Karpas-422 (cell line): ENCODE results near the gene CTIF. TPM values are rescaled to one million over a fixed set of nuclear protein-coding genes. Genes with fewer than 3 reads are reported as not detected.
A peak's percentile ranks its signal among the peaks of the same experiment; 100 is the strongest.

ENCODE experiments used
- DNase-seq: peaks from one replicate; pipeline ENCODE4 v3.0.0-alpha.2; 2015
- H2AFZ ChIP-seq: fragments of 200-600 bp; sonication (generic); 2 replicates; pipeline ENCODE4 v1.6.1; 2014; ENCODE audit warnings: antibody characterized with exemption, low read length, mixed read lengths
- H3K27ac ChIP-seq: fragments of 200-600 bp; sonication (generic); 2 replicates; pipeline ENCODE4 v1.5.1; 2014; ENCODE audit warnings: mild to moderate bottlenecking, low read length, moderate library complexity
- H3K27me3 ChIP-seq: fragments of 200-600 bp; sonication (generic); 2 replicates; pipeline ENCODE4 v1.6.1; 2014; ENCODE audit warnings: low read length, mixed read lengths
- H3K36me3 ChIP-seq: fragments of 200-600 bp; sonication (generic); 2 replicates; pipeline ENCODE4 v1.6.1; 2014; ENCODE audit warnings: low read length, mixed read lengths; ENCODE audit not compliant: insufficient read depth
- H3K4me1 ChIP-seq: fragments of 200-600 bp; sonication (generic); 2 replicates; pipeline ENCODE4 v1.6.1; 2014; ENCODE audit warnings: mild to moderate bottlenecking, low read length, mixed read lengths
- H3K4me2 ChIP-seq: fragments of 200-600 bp; sonication (generic); 2 replicates; pipeline ENCODE4 v1.6.1; 2014; ENCODE audit warnings: low read length, low read depth, mild to moderate bottlenecking; ENCODE audit not compliant: poor library complexity, severe bottlenecking
- H3K4me3 ChIP-seq: fragments of 200-600 bp; sonication (generic); 2 replicates; pipeline ENCODE4 v1.5.1; 2014; ENCODE audit warnings: mild to moderate bottlenecking, antibody characterized with exemption, low read length, mixed read lengths
- H3K79me2 ChIP-seq: fragments of 200-600 bp; sonication (generic); 2 replicates; pipeline ENCODE4 v1.6.1; 2014; ENCODE audit warnings: mild to moderate bottlenecking, low read length, mixed read lengths
- H3K9ac ChIP-seq: fragments of 200-600 bp; sonication (generic); 2 replicates; pipeline ENCODE4 v1.6.0; 2014; ENCODE audit warnings: low read length
- H3K9me2 ChIP-seq: fragments of 200-600 bp; sonication (generic), shearing (Covaris generic); replicated peaks from 2 replicates; pipeline ENCODE4 v1.6.0; 2014; ENCODE audit warnings: mild to moderate bottlenecking, low read length, moderate library complexity; ENCODE audit not compliant: insufficient read depth
- H3K9me3 ChIP-seq: fragments of 300-700, 200-600 bp; sonication (generic); 2 replicates; pipeline ENCODE4 v1.6.1; 2014; ENCODE audit warnings: low read length, mixed read lengths
- H4K20me1 ChIP-seq: fragments of 200-600 bp; sonication (generic); 2 replicates; pipeline ENCODE4 v1.6.1; 2014; ENCODE audit warnings: mild to moderate bottlenecking, antibody characterized with exemption, low read length, low read depth; ENCODE audit not compliant: insufficient read depth
- total RNA-seq: library from RNA; depleted of rRNA; stranded (reverse); fragments of >200 nt; shearing (Covaris generic); gene quantifications from 2 replicates; pipeline ENCODE4 v1.2.3, GENCODE V29; 2014; ENCODE audit warnings: low replicate concordance

The CTIF gene
- total RNA-seq, 1 experiment from 2014 or later = 0.60 TPM

DNA sequence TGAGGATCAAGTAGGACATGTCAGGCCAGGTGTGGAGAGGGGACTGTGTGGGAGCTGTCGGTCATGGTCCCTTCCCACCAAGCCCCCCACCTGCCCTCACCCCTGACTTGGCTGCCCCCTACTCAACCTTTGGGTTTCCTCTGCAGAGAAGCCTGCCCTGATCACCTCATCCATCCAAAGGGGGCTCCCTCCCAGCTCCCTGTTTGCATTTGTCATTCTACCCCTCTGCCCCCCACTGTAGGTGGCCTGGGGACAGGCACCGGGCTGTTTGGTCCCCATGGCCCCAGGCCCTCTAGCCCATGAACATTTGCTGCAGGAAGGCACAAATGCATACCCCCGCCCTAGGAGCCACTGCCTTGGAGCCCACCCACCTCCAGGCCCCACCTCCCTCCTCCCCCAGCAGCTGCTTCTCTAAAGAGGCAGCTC lies 296.9 kb downstream of the CTIF start:
- Histone ChIP-seq H3K4me2 (no peak overlapping the region), H4K20me1 (peaks cover 12% of the 10 kb centered on the region; the same call in 1 of the 2 replicates), H3K27ac (no peak overlapping the region), H3K4me3 (no peak overlapping the region), H3K9me3 (no peaks in the 10 kb centered on the region), H3K9ac (no peak overlapping the region), H3K4me1 (peaks cover 49% of the 10 kb centered on the region), H2AFZ (no peak overlapping the region), H3K9me2 (no peaks in the 10 kb centered on the region), H3K79me2 (no peaks in the 10 kb centered on the region), H3K27me3 (no peaks in the 10 kb centered on the region; the same call in 1 of the 2 replicates), H3K36me3 (no peaks in the 10 kb centered on the region)
- no peak for DNase-seq

DNA sequence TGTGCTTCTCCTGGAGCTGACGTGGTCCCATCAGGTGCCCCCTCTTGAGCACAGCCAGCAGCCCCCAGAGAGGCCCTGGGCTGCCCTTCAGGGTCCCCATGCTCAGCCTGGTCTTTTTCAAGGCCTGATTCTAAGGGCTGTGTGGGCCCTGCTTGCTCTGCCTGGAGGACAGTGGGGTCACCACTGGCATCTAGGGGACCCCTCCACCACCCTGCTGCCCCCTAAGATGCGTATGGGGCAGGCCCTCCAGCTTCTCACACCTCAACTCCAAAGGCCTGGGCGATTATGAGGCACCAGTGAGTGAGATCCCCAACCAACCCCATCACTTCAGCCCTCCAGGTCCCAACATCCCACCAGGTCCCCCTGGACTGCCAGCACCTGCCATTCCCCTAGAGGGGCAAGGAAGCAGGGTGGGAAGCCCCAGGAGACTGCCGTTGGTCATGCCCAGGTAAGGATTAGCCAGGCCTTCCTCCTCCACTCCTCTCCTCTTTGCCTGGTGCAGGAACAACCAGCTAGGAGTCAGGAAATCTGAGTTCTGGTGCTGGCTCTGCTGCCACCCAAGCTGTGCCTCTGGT lies 297.5 kb downstream of the CTIF start:
- H3K9me2 ChIP-seq = no peaks in the 10 kb centered on the region
- H3K4me3 ChIP-seq = no peak overlapping the region
- H2AFZ ChIP-seq = no peak overlapping the region
- peaks cover 12% of the 10 kb centered on the region; the same call in 1 of the 2 replicates for H4K20me1 ChIP-seq
- H3K9me3 ChIP-seq = no peaks in the 10 kb centered on the region
- H3K36me3 ChIP-seq = no peaks in the 10 kb centered on the region
- no peak overlapping the region for H3K4me2 ChIP-seq
- H3K9ac ChIP-seq = no peak overlapping the region
- no peaks in the 10 kb centered on the region for H3K79me2 ChIP-seq
- peaks cover 49% of the 10 kb centered on the region for H3K4me1 ChIP-seq
- DNase-seq = no peak
- no peaks in the 10 kb centered on the region; the same call in 1 of the 2 replicates for H3K27me3 ChIP-seq
- H3K27ac ChIP-seq = no peak overlapping the region

DNA sequence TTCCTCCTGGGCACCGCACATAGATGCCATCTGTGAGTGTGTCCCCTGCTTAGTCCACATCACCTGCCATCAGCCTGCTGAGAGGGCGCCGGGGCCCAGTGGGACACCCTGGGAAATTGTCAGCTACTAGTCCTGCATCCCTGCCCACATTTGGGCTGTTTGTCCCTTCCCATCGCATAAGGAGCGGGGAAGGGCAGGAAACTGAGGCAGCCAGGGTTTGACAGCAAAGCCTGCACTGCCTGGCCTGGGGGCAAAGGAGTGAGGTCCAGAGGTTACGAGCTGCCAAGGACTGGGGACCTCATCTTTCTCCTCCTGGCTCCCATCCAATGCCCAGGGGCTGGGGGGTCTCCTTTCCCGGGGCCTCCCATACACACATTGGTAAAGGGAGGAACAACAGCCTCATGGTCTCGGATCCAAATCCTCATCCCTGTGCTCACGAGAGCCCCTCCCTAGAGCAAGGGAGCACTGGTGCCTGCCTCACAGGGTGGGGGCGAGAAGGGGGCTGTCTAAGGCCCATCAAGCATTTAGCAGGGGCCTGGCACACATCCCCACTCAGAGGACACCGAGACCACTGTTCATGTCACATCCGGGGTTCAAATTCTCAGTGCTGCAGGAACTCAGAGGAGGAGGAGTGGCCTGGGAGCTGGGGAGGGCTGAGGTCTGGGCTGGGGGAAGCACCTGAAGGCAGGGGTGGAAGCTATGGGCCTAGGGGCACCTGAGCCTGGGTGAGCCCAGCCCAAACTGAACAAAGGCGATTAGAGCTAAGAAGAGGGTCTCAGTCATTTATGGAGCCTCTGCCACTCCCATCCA lies 298.2 kb downstream of the CTIF start:
- no peaks in the 10 kb centered on the region for H3K9me3 ChIP-seq
- no peak overlapping the region for H3K27ac ChIP-seq
- H2AFZ ChIP-seq = no peak overlapping the region
- no peak overlapping the region for H3K9ac ChIP-seq
- no peaks in the 10 kb centered on the region; the same call in 1 of the 2 replicates for H3K27me3 ChIP-seq
- no peak for DNase-seq
- H4K20me1 ChIP-seq = peaks cover 12% of the 10 kb centered on the region; the same call in 1 of the 2 replicates
- H3K9me2 ChIP-seq = no peaks in the 10 kb centered on the region
- H3K4me3 ChIP-seq = no peak overlapping the region
- H3K4me2 ChIP-seq = no peak overlapping the region
- H3K36me3 ChIP-seq = no peaks in the 10 kb centered on the region
- peaks cover 49% of the 10 kb centered on the region for H3K4me1 ChIP-seq
- H3K79me2 ChIP-seq = no peaks in the 10 kb centered on the region

DNA sequence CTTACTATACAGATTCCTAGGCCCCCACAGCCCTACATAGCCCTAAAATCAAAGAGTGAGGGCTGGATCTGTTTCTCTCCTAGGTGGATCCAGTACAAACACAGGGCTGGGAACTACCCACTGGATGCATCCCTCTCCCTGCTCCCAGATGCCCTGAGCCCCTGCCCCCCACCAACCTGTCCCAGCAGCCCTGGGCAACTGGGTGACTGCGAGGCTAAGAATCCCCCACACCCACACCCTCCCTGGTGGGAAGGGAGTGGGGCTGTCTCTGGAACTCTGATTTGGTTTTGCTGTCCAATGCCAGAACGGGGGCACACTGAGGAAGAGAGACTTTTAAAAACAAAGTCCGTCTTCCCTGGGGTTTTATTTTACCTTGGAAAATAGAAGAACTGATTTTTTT lies 298.8 kb downstream of the CTIF start:
- no peaks in the 10 kb centered on the region; the same call in 1 of the 2 replicates for H3K27me3 ChIP-seq
- no peak overlapping the region for H3K4me2 ChIP-seq
- no peaks in the 10 kb centered on the region for H3K9me2 ChIP-seq
- peaks cover 45% of the 10 kb centered on the region for H3K4me1 ChIP-seq
- no peaks in the 10 kb centered on the region for H3K9me3 ChIP-seq
- no peak overlapping the region for H3K4me3 ChIP-seq
- no peaks in the 10 kb centered on the region for H3K36me3 ChIP-seq
- H4K20me1 ChIP-seq = peaks cover 12% of the 10 kb centered on the region; the same call in 1 of the 2 replicates
- H3K79me2 ChIP-seq = no peaks in the 10 kb centered on the region
- H2AFZ ChIP-seq = no peak overlapping the region
- no peak overlapping the region for H3K9ac ChIP-seq
- H3K27ac ChIP-seq = no peak overlapping the region
- no peak for DNase-seq

DNA sequence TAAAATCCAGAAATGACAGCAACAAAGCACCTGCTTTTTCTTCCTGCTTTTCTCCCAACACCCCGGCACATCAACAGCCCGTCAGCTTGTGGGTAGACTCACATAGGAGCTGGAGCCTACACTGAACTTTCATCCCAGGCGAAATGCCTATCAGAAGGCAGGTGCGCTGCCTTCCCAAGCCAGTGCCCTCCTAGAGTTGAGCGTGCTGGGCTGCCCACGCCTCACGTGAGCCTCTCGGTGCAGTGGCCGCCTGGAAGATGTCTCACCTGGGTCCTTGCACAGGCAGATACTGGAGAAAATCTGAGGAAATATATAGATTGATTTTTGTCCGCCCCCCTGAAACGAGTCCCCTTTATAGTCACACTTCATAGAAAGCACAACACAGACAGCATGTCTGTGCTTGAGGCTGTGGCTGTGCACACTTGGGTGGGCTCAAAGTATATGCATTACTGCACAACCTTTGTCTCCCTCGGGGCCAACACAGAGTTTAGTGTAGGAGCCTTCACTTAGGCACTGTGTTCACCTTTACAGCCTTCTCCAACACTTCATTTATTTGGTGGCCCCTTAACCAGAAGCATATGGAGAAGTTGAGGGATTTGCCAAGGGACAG lies 299.4 kb downstream of the CTIF start:
- Histone ChIP-seq H3K9me3 (no peaks in the 10 kb centered on the region), H3K4me2 (peak overlapping the region; percentile 32), H2AFZ (no peak overlapping the region), H3K27ac (no peak overlapping the region), H3K9me2 (no peaks in the 10 kb centered on the region), H3K9ac (no peak overlapping the region), H4K20me1 (peaks cover 12% of the 10 kb centered on the region; the same call in 1 of the 2 replicates), H3K36me3 (no peaks in the 10 kb centered on the region), H3K79me2 (no peaks in the 10 kb centered on the region), H3K4me3 (no peak overlapping the region), H3K4me1 (peaks cover 39% of the 10 kb centered on the region), H3K27me3 (no peaks in the 10 kb centered on the region; the same call in 1 of the 2 replicates)
- peak; percentile 76 for DNase-seq

DNA sequence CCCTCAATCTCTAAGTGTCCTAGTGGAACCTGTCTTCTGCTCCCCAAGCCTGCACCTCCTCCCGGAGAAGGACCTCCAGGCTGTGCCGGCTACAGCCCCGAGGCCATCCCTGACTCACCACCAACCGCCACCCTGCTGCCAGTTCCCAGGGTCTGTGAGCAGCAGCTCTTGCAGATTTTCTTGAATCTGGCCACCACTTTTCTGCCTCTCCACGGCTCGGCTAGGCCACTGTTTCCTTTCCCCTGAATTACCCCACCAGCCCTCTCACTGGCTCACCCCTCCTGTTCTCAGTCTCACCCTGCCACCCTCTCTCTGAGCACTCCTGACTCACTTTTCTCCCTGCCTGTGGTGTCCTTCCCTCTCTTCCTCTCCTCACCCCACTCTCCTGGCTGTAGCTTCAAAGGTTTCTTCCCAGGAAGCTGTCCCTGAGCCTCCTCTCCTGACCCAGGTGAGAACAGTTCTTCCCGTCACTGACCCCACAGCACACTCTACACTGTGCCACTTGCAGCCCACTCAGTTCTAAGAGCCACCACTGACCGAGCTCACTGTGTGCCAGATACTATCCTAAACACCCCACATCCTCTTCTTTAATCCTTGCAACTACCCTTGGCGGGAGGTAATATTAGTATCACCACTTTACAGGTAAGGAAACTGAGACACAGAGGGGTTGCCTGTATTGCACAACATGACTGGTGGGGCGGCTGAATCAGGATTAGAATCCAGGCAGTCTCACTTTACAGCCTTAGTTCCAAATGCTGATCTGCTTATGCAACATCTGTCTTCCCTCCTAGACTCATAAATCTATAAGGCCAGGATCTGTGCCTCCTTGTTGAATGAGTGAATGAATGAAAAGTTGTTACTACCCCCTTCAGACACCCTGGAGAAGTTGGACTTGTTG lies 300.3 kb downstream of the CTIF start:
- H4K20me1 ChIP-seq = peaks cover 12% of the 10 kb centered on the region; the same call in 1 of the 2 replicates
- H3K4me1 ChIP-seq = peaks cover 30% of the 10 kb centered on the region
- no peak overlapping the region for H3K9ac ChIP-seq
- H3K4me3 ChIP-seq = no peak overlapping the region
- H2AFZ ChIP-seq = no peak overlapping the region
- no peak overlapping the region for H3K4me2 ChIP-seq
- no peaks in the 10 kb centered on the region for H3K9me3 ChIP-seq
- H3K79me2 ChIP-seq = no peaks in the 10 kb centered on the region
- DNase-seq = no peak
- no peaks in the 10 kb centered on the region for H3K36me3 ChIP-seq
- H3K27ac ChIP-seq = no peak overlapping the region
- no peaks in the 10 kb centered on the region; the same call in 1 of the 2 replicates for H3K27me3 ChIP-seq
- H3K9me2 ChIP-seq = no peaks in the 10 kb centered on the region

DNA sequence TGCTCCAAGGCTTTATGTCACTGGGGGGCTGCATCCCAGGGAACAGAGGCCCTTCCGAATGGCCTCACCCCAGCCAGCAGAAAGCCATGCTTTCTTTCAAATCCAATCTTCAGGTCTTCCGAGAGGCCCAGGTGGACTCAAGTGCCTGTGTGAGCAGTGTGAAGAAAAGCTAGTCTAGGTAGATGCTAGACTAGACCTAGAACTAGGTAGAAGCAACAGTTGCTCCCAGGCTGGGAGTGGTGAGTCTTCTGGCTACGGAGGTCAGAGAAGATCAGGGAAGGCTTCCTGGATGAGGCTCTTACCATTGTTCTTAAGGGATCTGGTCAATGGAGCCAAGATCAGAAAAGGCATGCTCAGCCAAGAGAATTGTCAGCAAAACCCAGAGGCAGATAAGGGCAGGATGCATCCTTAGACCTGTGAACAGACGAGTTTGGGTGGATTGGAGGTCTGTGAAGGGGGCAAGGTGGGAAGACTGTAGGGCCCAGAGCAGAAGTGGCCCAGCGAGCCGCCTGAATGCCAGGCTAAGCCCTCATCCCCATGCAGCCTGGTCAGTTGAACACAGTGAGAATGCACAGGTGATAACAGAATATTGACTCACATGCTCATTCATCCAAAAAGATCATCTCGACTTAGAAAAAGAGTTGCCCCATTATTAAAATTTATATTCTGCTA lies 301.1 kb downstream of the CTIF start:
- Histone ChIP-seq H3K27ac (no peak overlapping the region), H3K36me3 (no peaks in the 10 kb centered on the region), H3K9me2 (no peaks in the 10 kb centered on the region), H4K20me1 (peaks cover 12% of the 10 kb centered on the region; the same call in 1 of the 2 replicates), H3K4me3 (no peak overlapping the region), H3K4me2 (no peak overlapping the region), H3K4me1 (peaks cover 22% of the 10 kb centered on the region), H2AFZ (no peak overlapping the region), H3K79me2 (no peaks in the 10 kb centered on the region), H3K27me3 (no peaks in the 10 kb centered on the region; the same call in 1 of the 2 replicates), H3K9ac (no peak overlapping the region), H3K9me3 (no peaks in the 10 kb centered on the region)
- no peak for DNase-seq
